GM13976 (cell line): ENCODE measurements around the gene SLC6A13.

Experiments
- DNase-seq: peaks from one replicate; pipeline ENCODE4 v3.0.0; 2012; ENCODE audit warnings: low spot score
- CTCF ChIP-seq: IDR thresholded peaks from 2 replicates; pipeline ENCODE4 v1.5.1; 2012; ENCODE audit warnings: borderline replicate concordance, mild to moderate bottlenecking; ENCODE audit not compliant: insufficient read depth; ENCODE audit errors: extremely low read depth, missing control alignments, control extremely low read depth
- in situ Hi-C: fragments of 300-500 bp; cut with MboI; formaldehyde crosslinking; loops from one replicate; pipeline ENCODE4 v1.12.0; 2022; ENCODE audit warnings: low sequenced_read_pairs, mixed read lengths, inconsistent platforms; ENCODE audit not compliant: unreplicated experiment

The SLC6A13 gene

GRCh38 chr12:179885-180284 lies 82.8 kb downstream of the SLC6A13 start:
- no peak for DNase-seq
- TF ChIP-seq CTCF: no peak
- in situ Hi-C loops: no loop called here

DNA sequence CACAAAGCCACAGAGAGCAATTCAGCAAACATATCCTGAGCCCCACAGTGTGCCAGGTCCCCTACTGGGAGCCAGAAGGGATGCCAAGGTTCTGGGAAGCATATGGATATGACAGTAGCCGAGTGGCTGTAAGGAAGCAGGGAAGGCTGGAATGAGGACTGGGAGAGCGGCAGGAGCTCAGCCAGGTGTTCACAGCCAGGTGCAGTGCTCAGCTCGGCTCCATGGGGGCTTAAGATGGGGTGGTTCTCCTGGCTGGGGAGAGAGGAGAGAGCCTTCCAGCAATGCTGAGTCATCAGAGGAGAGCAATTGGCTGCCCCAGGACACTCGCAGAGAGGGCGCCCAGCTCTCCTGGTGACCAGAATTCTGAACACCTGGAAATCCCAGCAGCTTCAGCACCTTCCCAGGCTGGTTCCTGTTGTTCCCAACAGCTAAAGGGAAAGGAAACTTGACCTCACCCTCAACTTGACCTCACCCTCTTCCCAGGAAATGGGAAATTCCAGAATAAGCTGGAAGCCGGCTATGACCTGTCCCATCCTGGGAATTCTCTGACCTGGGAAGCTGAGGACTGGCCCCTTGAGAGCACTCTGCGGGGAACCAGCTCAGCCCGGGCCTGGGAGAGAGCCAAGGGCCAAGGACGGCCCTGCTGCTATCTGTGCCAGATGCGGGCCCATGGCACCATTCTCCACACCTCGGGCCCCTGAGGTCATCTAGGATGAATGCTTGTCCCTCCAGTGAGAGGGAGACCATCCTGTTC lies 83.3 kb downstream of the SLC6A13 start:
- in situ Hi-C loops: no loop called here
- no peak for DNase-seq
- no peak for TF ChIP-seq CTCF

DNA sequence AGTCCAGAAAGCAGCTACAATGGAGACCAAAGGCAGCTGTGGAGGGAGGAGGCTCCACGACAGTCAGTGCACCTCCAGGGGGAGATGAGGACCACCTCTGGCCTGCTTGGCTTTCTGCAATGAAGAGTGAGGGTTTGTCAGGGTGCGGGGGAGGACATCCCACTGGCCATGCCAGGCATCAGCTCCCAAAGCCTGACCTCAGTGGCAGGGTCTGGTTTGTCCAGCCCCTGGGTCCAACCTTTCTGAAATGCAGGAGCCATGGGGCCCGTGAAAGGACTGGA lies 83.9 kb downstream of the SLC6A13 start:
- DNase-seq: no peak
- no peak for TF ChIP-seq CTCF
- in situ Hi-C loops: no loop called here

- TF ChIP-seq CTCF: no peak
- no peak for DNase-seq
- in situ Hi-C loops: no loop called here
These were observed 84.4 kb downstream of the SLC6A13 start for GRCh38 chr12:177980-178828.

DNA sequence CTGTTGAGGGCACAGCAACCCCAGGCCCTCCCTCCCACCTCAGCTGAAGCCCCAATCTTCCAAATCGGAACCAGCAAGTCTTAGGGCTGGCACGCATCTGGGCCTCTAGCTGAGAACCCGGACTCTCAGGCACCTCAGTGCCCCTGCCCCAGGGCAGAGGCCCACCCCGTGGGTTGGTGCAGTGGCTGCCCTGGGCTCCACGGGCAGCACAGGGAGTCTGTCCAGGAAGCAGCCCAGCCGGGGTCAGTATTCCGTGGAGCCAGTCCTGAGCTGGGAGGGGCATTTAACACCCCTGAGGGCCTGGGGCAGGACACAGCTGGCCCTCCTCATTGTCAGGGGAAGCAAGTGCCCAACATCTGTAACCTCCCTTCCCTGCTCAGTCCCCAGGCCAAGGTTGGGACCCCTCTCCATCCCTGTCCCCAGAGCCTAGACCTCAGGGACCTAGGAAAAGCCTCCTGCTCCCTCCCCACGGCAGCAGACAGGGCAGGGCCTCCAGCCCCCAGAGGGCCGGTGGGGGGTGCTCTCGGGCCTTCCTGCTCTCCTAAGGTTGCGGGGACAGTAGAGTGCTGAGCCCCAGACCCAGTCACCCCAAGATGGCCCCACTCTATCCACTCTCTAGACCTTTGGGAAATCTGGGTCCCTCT lies 85.2 kb downstream of the SLC6A13 start:
- in situ Hi-C loops: no loop called here
- DNase-seq: no peak
- no peak for TF ChIP-seq CTCF

DNA sequence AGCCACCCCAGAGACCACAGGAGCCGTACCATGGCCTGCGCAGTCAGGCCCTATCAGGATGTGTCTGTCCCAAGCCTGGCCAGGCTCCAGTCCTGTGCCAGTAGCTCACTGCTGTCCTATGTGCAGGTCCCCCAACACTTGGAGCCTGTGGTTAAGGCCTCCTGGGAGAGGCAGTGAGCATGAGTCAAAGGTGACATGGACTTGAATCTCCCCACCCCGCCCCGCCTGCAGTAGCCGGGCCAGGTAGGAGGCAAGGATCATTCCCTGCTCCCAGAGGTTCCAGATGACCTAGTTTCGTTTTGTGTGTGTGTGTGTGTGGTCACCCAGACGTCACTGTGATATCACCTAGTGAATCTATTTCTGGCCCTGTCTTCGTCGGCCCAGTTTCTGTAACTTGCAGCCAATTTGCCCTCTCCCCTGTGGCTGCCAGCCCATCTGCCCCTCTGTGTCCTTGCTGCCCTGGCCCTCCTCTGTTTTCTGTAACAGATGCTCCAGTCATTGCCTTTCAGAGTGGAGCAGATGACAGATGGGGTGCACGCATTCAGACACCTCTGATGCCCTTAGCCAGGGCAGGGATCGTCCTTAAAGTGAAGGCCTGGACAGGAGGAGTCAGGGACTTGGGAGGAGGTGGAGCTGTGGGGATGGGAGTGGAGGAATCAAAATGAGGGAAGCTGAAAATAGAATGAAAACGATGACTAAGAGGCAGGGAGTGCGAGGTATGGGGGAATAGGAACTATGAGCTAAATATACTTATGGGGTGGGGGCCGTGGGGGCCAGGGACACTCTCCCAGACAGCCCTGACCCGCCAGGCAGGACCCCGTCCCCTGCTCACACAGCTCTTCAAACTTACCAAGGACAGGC lies 86.1 kb downstream of the SLC6A13 start:
- no peak for TF ChIP-seq CTCF
- in situ Hi-C loops: no loop called here
- DNase-seq: no peak
